Measurements from ENCODE around the gene BCL2L14. TPM values are rescaled to one million over a fixed set of nuclear protein-coding genes. Genes with fewer than 3 reads are reported as not detected.

BCL2L14 gene
- total RNA-seq (2012; rRNA removed) (not detected in 2 replicates), polyA plus RNA-seq (2012; rRNA removed) (not detected in 2 replicates), Bru-seq, nascent RNA (percentile 2 among the genes with signal in this experiment), BruChase-seq, experiment 1, labeled RNA remaining after a 6-hour chase (percentile 4 among the genes with signal in this experiment), BruChase-seq, experiment 2, labeled RNA remaining after a 2-hour chase (percentile 2 among the genes with signal in this experiment)
- polyA plus RNA-seq (2012; cell fraction: cytosol; rRNA removed) = not detected in 2 replicates
- polyA plus RNA-seq (2012; cell fraction: nucleus; rRNA removed; ENCODE audit: low replicate concordance) = not detected in 2 replicates
- long read RNA-seq, partial matches to known transcripts = 1 of 5 reads
- long read RNA-seq, other reads (novel, unspliced or antisense) = 4 of 5 reads

GRCh38 chr12:12070674-12071656 lies at the start of gene BCL2L14:
TSS of gene BCL2L14 (plus strand) at chr12:12070939. CDS start at chr12:12079306, 8,367 bp downstream.
- no peak within 1 kb of the TSS for H3K18ac ChIP-seq (ENCODE audit: low read depth, low read length)
- H3K9me3 ChIP-seq (ENCODE audit: control insufficient read depth, insufficient read depth, low read length) = no peaks in the 10 kb centered on the region
- no peak within 1 kb of the TSS for H3K9ac ChIP-seq (ENCODE audit: low read depth, low read length)
- H2AK5ac ChIP-seq (ENCODE audit: low read depth, low read length) = no peak within 1 kb of the TSS
- H3K27ac ChIP-seq (ENCODE audit: insufficient read depth, low read length) = no peak within 1 kb of the TSS
- H3K79me1 ChIP-seq (ENCODE audit: low read depth in 1 of 2, low read length in 2 of 2) = no peaks in the 10 kb centered on the region
- ATAC-seq (ENCODE audit: low read depth) = no peak
- no CpG with 5 or more reads among the region's 12 CpGs for WGBS, 2 experiments (ENCODE audit: extremely low coverage in 2 of 2, insufficient read length in 1 of 2)
- no peak within 1 kb of the TSS for H3K14ac ChIP-seq (replicated peaks; ENCODE audit: low read depth, low read length)
- no peak within 1 kb of the TSS for H2BK120ac ChIP-seq (ENCODE audit: low read depth, low read length)
- no peak within 1 kb of the TSS for H3K56ac ChIP-seq (ENCODE audit: extremely low read depth, insufficient read depth, low read length)
- no peak within 1 kb of the TSS for H2AFZ ChIP-seq (replicated peaks; ENCODE audit: low read length, poor library complexity)
- BruUV-seq (replicated peaks) = no TSS peak
- no peak within 1 kb of the TSS for H4K5ac ChIP-seq (ENCODE audit: low read depth, low read length)
- H4K8ac ChIP-seq (ENCODE audit: low read depth in 2 of 2, low read length in 2 of 2) = no peak within 1 kb of the TSS
- H3K4ac ChIP-seq (ENCODE audit: low read depth, low read length) = no peak within 1 kb of the TSS
- peaks cover 26% of the 10 kb centered on the region for H3K27me3 ChIP-seq (ENCODE audit: control insufficient read depth, insufficient read depth, low read length)
- H4K20me1 ChIP-seq (ENCODE audit: insufficient read depth, low read length) = no peaks in the 10 kb centered on the region
- H4K91ac ChIP-seq (ENCODE audit: insufficient read depth, low read depth, low read length) = no peak within 1 kb of the TSS
- intact Hi-C loops (cut with micrococcal nuclease) = no loop called here
- DNase-seq = no peak
- H2AK9ac ChIP-seq (replicated peaks; ENCODE audit: low read depth, low read length, poor library complexity) = no peak within 1 kb of the TSS
- H2BK15ac ChIP-seq (ENCODE audit: low read depth, low read length) = no peak within 1 kb of the TSS
- ChIA-PET POLR2A (ENCODE audit: unreplicated experiment) (no interaction called here), CTCF (interaction anchor here (0.5 to 2.4 kb wide), 2 partner anchors 11 to 42 kb away, joined by 4 to 9 read pairs; no protein-coding TSS in a partner anchor)
- H3K36me3 ChIP-seq (ENCODE audit: control insufficient read depth, insufficient read depth, low read length) = no peaks in the 10 kb centered on the region
- no peaks in the 10 kb centered on the region for H3K9me1 ChIP-seq (ENCODE audit: insufficient read depth, low read length)
- dilution Hi-C loops (cut with HindIII; ENCODE audit: low sequenced_read_pairs, unreplicated experiment) = no loop called here
- H2BK5ac ChIP-seq (ENCODE audit: low read depth, low read length, poor library complexity, severe bottlenecking) = no peak within 1 kb of the TSS
- H3K23ac ChIP-seq (ENCODE audit: low read depth, low read length) = no peak within 1 kb of the TSS
- in situ Hi-C loops (cut with MboI; ENCODE audit: low sequenced_read_pairs) = no loop called here
- no peak within 1 kb of the TSS for H3K4me3 ChIP-seq (ENCODE audit: insufficient read depth, low read depth, low read length)
- no peak within 1 kb of the TSS for H3K4me2 ChIP-seq (ENCODE audit: low read depth, low read length)
- H3K4me1 ChIP-seq (ENCODE audit: control insufficient read depth, insufficient read depth, low read length) = no peaks in the 10 kb centered on the region
- H2BK20ac ChIP-seq (ENCODE audit: low read depth, low read length) = no peak within 1 kb of the TSS
- TF ChIP-seq MXI1 (IDR thresholded peaks at IDR 0.05; ENCODE audit: borderline replicate concordance, low read depth, low read length) = no peak
- TF ChIP-seq RCOR1 (IDR thresholded peaks at IDR 0.05; ENCODE audit: insufficient replicate concordance, low read length) = no peak
- no peak for TF ChIP-seq CTCF (conservative IDR thresholded peaks at IDR 0.05; ENCODE audit: low read depth, low read length)
- TF ChIP-seq SMC3 (IDR thresholded peaks at IDR 0.05; ENCODE audit: low read depth, low read length) = no peak
- no peak for TF ChIP-seq ELK1 (IDR thresholded peaks at IDR 0.05; ENCODE audit: borderline replicate concordance, low read depth, low read length)
- TF ChIP-seq MAFK (IDR thresholded peaks at IDR 0.05; ENCODE audit: low read depth, low read length) = no peak
- no peak for TF ChIP-seq USF2 (IDR thresholded peaks at IDR 0.05; ENCODE audit: low read depth, low read length)
- TF ChIP-seq POLR2A (IDR thresholded peaks at IDR 0.05; ENCODE audit: low read depth, low read length) = no peak
- no peak for TF ChIP-seq CEBPB (IDR thresholded peaks at IDR 0.05; ENCODE audit: low read depth, low read length)
- no peak for TF ChIP-seq RAD21 (IDR thresholded peaks at IDR 0.05; ENCODE audit: low read length)
- TF ChIP-seq FOS (IDR thresholded peaks at IDR 0.05; ENCODE audit: low read depth, low read length) = no peak
- no peak for TF ChIP-seq MAZ (IDR thresholded peaks at IDR 0.05; ENCODE audit: borderline replicate concordance, low read depth, low read length)
